NB4 (cell line): ENCODE measurements around the gene SYTL3.

ENCODE experiments used
- CTCF ChIP-seq: IDR thresholded peaks from one replicate; pipeline ENCODE4 v1.5.1; 2012; ENCODE audit warnings: low read depth, low read length
- MAX ChIP-seq: IDR thresholded peaks from 2 replicates; pipeline ENCODE4 v1.6.1; 2011; ENCODE audit warnings: low read depth, low read length
- MYC ChIP-seq: IDR thresholded peaks from 2 replicates; pipeline ENCODE4 v1.6.1; 2011; ENCODE audit warnings: low read depth, low read length
- POLR2A ChIP-seq: IDR thresholded peaks from 2 replicates; pipeline ENCODE4 v1.6.1; 2011; ENCODE audit warnings: mild to moderate bottlenecking; ENCODE audit not compliant: insufficient read length; ENCODE audit errors: extremely low read depth

- TF ChIP-seq CTCF (no peak), MYC (no peak), POLR2A (no peak), MAX (no peak)
Observed at GRCh38 chr6:158791274-158791855, 141.5 kb downstream of the SYTL3 start.
